C4-2B (cell line): Measurements from ENCODE around the gene CLDN8.
A peak's percentile ranks its signal among the peaks of the same experiment; 100 is the strongest.

Source experiments
- H3K27ac ChIP-seq: fragments of 450-650 bp; 2 replicates; pipeline ENCODE4 v1.5.1; 2017
- ZFX ChIP-seq: fragments of 450-650 bp; IDR thresholded peaks from 2 replicates; pipeline ENCODE4 v1.6.1; 2017
- TF ChIP-seq, protein P1 (sequence below): fragments of 450-650 bp; conservative IDR thresholded peaks from 2 replicates; pipeline ENCODE4 v1.5.1; 2017; ENCODE audit warnings: mild to moderate bottlenecking

The CLDN8 gene

GRCh38 chr21:30207252-30207579 lies 8.7 kb downstream of the CLDN8 start:
- H3K27ac ChIP-seq = no peak overlapping the region
- TF ChIP-seq, protein P1, sequence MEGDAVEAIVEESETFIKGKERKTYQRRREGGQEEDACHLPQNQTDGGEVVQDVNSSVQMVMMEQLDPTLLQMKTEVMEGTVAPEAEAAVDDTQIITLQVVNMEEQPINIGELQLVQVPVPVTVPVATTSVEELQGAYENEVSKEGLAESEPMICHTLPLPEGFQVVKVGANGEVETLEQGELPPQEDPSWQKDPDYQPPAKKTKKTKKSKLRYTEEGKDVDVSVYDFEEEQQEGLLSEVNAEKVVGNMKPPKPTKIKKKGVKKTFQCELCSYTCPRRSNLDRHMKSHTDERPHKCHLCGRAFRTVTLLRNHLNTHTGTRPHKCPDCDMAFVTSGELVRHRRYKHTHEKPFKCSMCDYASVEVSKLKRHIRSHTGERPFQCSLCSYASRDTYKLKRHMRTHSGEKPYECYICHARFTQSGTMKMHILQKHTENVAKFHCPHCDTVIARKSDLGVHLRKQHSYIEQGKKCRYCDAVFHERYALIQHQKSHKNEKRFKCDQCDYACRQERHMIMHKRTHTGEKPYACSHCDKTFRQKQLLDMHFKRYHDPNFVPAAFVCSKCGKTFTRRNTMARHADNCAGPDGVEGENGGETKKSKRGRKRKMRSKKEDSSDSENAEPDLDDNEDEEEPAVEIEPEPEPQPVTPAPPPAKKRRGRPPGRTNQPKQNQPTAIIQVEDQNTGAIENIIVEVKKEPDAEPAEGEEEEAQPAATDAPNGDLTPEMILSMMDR = no peak
- TF ChIP-seq ZFX = no peak

DNA sequence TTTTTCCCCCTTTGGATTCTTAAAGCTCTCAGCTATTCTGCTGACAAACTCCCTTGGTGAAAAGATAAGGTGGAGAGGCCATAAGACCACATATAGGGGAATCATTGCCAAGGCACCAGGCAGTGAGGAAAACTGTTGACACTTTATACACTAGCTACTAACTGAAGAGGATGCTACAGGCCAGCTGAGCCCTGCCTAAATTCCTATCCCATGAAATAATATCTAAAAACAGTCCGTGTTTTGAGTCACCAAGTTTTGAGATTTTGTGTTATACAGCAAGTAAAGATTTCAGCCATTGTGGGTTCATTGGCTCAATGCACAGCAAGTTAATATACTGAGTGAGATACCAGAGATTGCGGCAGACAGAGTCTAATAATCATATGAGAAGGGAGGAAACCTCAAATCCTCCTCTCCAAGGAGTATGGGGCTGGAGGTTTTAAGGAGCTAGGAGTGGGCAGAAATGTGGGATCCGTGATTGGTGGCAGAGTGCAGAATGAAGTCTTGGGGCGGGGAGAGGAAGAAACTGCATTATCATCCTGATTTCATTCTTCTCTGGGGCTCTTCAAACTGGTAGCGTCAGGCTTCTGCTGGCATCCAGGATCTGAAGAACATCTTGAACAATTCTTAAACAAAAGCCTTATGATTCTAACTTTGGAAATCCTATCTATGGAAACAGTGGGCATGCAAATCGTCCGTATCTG lies 9.2 kb downstream of the CLDN8 start:
- TF ChIP-seq ZFX = no peak
- TF ChIP-seq, protein P1 = no peak
- H3K27ac ChIP-seq = no peak overlapping the region

DNA sequence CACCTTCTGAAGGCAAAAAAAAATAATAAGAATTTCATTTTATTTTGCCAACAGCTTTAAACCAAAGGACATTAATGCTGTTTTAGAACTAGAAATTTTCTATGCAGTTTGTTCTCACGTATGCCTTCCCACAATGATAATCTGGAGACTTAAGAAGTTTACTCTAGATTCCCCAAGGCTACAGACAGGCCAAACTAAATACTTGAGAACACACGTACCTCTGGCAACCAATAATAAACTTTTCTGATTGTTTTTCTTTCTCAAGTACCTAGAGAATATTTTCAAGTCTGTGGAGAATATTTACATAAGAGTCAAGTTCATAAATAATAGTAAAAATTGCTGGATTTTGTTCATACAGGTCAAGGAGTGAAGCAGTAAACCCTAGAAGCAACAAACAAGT lies 15.9 kb downstream of the CLDN8 start:
- no peak for TF ChIP-seq ZFX
- TF ChIP-seq, protein P1 = no peak
- no peak overlapping the region for H3K27ac ChIP-seq

GRCh38 chr21:30194701-30195299 lies 21.1 kb downstream of the CLDN8 start:
- TF ChIP-seq, protein P1 = peak; percentile 80
- no peak for TF ChIP-seq ZFX

GRCh38 chr21:30193201-30193600 lies 22.7 kb downstream of the CLDN8 start:
- H3K27ac ChIP-seq = no peak overlapping the region
- no peak for TF ChIP-seq ZFX
- TF ChIP-seq, protein P1 = no peak

More at GRCh38 chr21:30194701-30195299, 21.1 kb downstream of the CLDN8 start:
- H3K27ac ChIP-seq = no peak overlapping the region

DNA sequence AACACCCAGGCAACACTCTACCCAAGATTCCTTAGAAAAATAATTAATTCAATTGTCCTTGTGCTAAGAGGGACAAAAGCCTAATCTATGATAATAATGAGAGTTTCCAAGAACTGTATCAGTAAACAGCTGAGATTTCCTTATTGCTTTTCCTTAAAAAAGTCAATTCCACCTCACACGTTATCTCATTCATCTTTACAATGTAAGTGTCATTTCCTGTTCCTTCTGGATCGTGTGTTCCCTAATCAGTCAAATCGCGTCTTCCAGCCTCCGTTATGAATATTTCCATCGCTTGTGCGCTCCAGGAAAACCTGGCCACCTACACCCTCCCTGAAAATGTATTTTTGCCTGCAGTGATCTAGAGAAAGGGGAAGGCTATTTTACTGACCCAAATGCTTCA lies 25.3 kb downstream of the CLDN8 start:
- no peak overlapping the region for H3K27ac ChIP-seq

DNA sequence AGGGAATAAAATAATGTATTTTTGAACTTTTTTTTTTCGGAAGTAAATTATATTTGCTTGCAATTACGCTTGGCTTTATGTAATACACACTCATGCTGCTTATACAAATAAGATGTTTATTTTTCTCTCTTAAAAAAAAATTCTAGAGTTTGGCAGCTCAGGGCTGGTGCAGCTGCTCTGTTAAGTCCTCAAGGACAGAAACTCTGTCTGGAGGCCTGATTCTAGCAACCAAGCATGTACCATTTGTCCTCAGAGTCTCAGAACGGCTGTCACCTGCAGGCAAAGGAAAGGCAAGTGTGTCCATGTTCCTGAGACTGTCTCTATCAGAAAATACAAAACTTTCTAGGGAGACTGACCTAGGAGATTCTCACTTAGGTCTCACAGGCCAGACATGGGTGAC lies 26.1 kb downstream of the CLDN8 start:
- TF ChIP-seq, protein P1 = no peak
- TF ChIP-seq ZFX = no peak
- no peak overlapping the region for H3K27ac ChIP-seq

More for the DNA sequence above, 25.3 kb downstream of the CLDN8 start:
- TF ChIP-seq, protein P1 = no peak
- no peak for TF ChIP-seq ZFX
